ENCODE data around the gene EDIL3.

EDIL3 gene

DNA sequence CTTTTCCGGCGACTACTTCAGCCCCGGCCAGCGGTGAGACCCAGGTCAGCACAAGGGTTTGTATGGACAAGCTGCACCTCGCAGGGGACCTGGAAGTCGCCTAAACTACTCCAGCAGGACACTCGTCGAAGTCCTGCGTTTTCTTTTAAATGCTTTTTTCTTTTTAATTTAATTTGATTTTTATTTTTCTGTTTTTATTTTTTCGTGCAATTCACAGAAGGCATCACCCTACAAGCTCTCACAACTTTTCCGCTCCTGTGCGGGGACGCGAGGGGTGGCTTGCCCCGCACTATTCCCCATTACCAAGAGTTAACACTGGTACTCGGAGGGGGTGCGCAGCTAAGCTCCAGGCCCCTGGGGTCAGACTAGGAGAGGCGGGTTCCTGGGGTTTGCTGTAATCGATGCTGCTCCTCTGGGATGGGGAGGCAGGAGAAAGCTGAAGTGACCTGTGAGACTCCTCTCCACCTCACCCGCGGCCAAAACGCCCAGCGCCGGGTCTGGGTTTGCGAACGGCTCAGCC lies 1.3 kb downstream of the EDIL3 start:
- no peak overlapping the region for H3K4me3 Mint-ChIP-seq
- H3K4me1 Mint-ChIP-seq, result no peaks in the 10 kb centered on the region
- ATAC-seq (peak; percentile 28), DNase-seq (ENCODE audit: low spot score in 2 of 2) (no peak)
- no peaks in the 10 kb centered on the region for H3K36me3 Mint-ChIP-seq
- peaks cover 2% of the 10 kb centered on the region for H3K9me3 Mint-ChIP-seq
- H3K27ac Mint-ChIP-seq, result no peak overlapping the region

GRCh38 chr5:84382363-84383295 lies 2.1 kb downstream of the EDIL3 start:
- Mint-ChIP-seq H3K27ac (no peak overlapping the region), H3K4me1 (no peaks in the 10 kb centered on the region), H3K4me3 (no peak overlapping the region), H3K9me3 (peaks cover 2% of the 10 kb centered on the region), H3K36me3 (no peaks in the 10 kb centered on the region)
- no peak for DNase-seq (ENCODE audit: low spot score in 2 of 2)
- peak; percentile 43 for ATAC-seq

DNA sequence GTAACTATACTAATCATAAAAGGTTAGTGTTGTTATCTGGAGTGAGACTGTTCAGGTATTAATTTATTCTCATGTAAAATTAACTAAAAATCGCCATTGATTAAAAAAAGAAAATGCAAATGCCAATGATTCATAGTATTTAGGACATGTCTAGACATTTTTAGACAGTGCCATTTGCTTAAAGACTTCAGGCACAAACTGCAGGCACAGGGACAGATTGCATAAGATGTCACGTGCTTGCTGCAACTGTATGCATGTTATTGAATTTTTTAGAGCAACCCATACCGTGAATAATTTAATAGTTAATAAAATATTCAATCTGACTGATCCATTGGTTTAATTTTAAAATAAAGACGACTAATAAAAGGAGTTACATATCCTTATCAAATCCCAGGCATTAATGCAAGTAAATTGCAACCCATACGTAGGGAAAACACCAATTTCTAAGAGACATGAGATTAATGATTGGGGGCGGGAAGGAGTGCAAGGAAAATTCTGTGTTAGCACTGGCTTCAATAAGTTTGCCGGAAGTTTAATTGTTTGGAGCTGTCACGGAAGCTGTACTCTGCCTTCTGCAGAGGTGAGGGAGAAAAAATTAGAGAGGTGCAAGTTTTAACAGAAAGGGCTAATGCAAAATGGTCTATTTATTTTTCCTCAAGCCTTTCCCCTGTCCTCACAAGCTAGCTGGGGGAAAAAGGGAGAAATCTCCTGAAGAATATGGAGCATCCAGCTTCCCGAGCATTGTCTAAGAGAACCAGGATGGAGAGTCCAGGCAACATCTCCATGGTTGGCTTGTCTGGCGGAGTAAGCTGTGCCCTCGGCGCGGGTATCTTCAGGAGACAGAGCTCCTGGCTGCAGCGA lies 2.9 kb downstream of the EDIL3 start:
- no peak overlapping the region for H3K4me3 Mint-ChIP-seq
- no peaks in the 10 kb centered on the region for H3K4me1 Mint-ChIP-seq
- DNase-seq (ENCODE audit: low spot score in 2 of 2) (no peak), ATAC-seq (no peak)
- H3K27ac Mint-ChIP-seq, result no peak overlapping the region
- H3K9me3 Mint-ChIP-seq, result peaks cover 2% of the 10 kb centered on the region
- no peaks in the 10 kb centered on the region for H3K36me3 Mint-ChIP-seq

- Mint-ChIP-seq H3K36me3 (no peaks in the 10 kb centered on the region), H3K4me1 (no peaks in the 10 kb centered on the region), H3K4me3 (no peak overlapping the region), H3K9me3 (no peaks in the 10 kb centered on the region), H3K27ac (no peak overlapping the region)
- no peak for ATAC-seq
- no peak for DNase-seq (ENCODE audit: low spot score in 2 of 2)
Observed at GRCh38 chr5:84379749-84380148, 4.9 kb downstream of the EDIL3 start.

GRCh38 chr5:84378961-84379360 lies 5.7 kb downstream of the EDIL3 start:
- no peak overlapping the region for H3K4me3 Mint-ChIP-seq
- H3K36me3 Mint-ChIP-seq, result no peaks in the 10 kb centered on the region
- H3K9me3 Mint-ChIP-seq, result no peaks in the 10 kb centered on the region
- H3K4me1 Mint-ChIP-seq, result no peaks in the 10 kb centered on the region
- ATAC-seq (no peak), DNase-seq (ENCODE audit: low spot score in 2 of 2) (no peak)
- H3K27ac Mint-ChIP-seq, result no peak overlapping the region

- DNase-seq (ENCODE audit: low spot score in 2 of 2) (no peak), ATAC-seq (no peak)
- Mint-ChIP-seq H3K9me3 (peaks cover 2% of the 10 kb centered on the region), H3K36me3 (no peaks in the 10 kb centered on the region), H3K27ac (no peak overlapping the region), H3K4me3 (no peak overlapping the region), H3K4me1 (no peaks in the 10 kb centered on the region)
Observed at GRCh38 chr5:84378420-84378819, 6.3 kb downstream of the EDIL3 start.

DNA sequence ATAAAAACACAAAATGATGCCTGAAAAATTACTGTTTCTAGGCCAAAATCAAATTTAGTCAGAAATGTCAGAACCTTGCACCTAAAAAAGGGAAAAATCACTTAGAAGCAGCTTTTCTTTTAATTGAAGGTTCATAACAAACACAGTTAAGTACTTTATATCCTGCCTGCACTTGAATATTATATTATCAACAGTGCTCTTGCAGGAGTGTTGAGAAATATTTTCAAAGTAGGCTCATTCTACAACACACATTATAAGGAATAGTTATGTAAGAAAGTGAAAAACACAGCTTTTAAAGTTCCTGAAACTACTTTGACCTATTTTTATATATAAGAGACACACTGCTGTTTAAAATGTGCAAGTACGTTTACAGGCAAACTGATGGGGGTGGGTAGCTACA lies 8.3 kb downstream of the EDIL3 start:
- H3K36me3 Mint-ChIP-seq, result no peaks in the 10 kb centered on the region
- no peak for DNase-seq (ENCODE audit: low spot score in 2 of 2)
- peaks cover 6% of the 10 kb centered on the region for H3K9me3 Mint-ChIP-seq
- H3K4me3 Mint-ChIP-seq, result no peak overlapping the region
- H3K4me1 Mint-ChIP-seq, result no peaks in the 10 kb centered on the region
- no peak overlapping the region for H3K27ac Mint-ChIP-seq
- no peak for ATAC-seq

DNA sequence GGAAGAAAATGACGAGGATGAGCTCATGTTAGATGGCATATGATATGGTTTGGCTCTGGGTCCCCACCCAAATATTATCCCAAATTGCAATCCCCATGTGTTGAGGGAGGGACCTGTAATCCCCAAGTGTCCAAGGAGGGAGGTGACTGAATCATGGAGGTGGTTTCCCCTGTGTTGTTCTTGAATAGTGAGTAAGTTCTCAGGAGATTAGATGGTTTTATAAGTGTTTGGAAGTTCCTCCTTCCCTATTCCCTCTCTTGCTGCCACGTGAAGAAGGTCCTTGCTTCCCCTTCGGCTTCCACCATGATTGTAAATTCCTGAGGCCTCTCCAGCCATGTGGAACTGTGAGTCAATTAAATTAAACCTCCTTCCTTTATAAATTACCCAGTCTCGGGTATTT lies 10.1 kb downstream of the EDIL3 start:
- H3K27ac Mint-ChIP-seq, result no peak overlapping the region
- ATAC-seq (no peak), DNase-seq (ENCODE audit: low spot score in 2 of 2) (no peak)
- H3K4me3 Mint-ChIP-seq, result no peak overlapping the region
- no peaks in the 10 kb centered on the region for H3K36me3 Mint-ChIP-seq
- peaks cover 6% of the 10 kb centered on the region for H3K9me3 Mint-ChIP-seq
- H3K4me1 Mint-ChIP-seq, result no peaks in the 10 kb centered on the region

DNA sequence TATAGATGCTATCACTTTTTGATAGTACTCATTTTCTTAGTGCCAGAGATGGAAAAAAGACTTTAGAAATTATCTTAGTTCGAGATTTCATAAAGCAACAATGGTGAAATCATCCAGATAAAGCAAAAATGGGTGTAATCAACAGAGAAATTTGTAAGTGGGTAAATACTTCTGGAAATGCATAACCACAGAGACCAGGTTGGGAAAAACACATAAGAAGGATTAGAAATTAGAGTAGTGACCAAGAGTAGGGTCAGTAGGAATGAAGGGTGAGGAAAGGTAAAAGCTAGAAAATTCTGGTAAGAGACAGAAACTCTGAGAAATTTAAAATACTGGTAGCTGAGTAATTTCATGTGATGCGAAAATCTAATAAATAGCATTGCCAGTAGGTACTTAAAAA lies 11.2 kb downstream of the EDIL3 start:
- no peak for ATAC-seq
- Mint-ChIP-seq H3K4me1 (no peaks in the 10 kb centered on the region), H3K4me3 (no peak overlapping the region), H3K9me3 (peaks cover 9% of the 10 kb centered on the region), H3K27ac (no peak overlapping the region), H3K36me3 (no peaks in the 10 kb centered on the region)
- no peak for DNase-seq (ENCODE audit: low spot score in 2 of 2)

GRCh38 chr5:84372066-84372695 lies 12.5 kb downstream of the EDIL3 start:
- DNase-seq (ENCODE audit: low spot score in 2 of 2), result no peak

GRCh38 chr5:84370176-84370575 lies 14.5 kb downstream of the EDIL3 start:
- no peak overlapping the region for H3K27ac Mint-ChIP-seq
- ATAC-seq (no peak), DNase-seq (ENCODE audit: low spot score in 2 of 2) (no peak)
- no peak overlapping the region for H3K4me3 Mint-ChIP-seq
- no peaks in the 10 kb centered on the region for H3K4me1 Mint-ChIP-seq
- H3K36me3 Mint-ChIP-seq, result no peaks in the 10 kb centered on the region
- H3K9me3 Mint-ChIP-seq, result peaks cover 9% of the 10 kb centered on the region

More at GRCh38 chr5:84372066-84372695, 12.5 kb downstream of the EDIL3 start:
- ATAC-seq, result no peak
- Mint-ChIP-seq H3K36me3 (no peaks in the 10 kb centered on the region), H3K4me3 (no peak overlapping the region), H3K4me1 (no peaks in the 10 kb centered on the region), H3K27ac (no peak overlapping the region), H3K9me3 (peaks cover 9% of the 10 kb centered on the region)

- no peak overlapping the region for H3K27ac Mint-ChIP-seq
- ATAC-seq (no peak), DNase-seq (ENCODE audit: low spot score in 2 of 2) (no peak)
- H3K4me1 Mint-ChIP-seq, result no peaks in the 10 kb centered on the region
- H3K9me3 Mint-ChIP-seq, result peaks cover 3% of the 10 kb centered on the region
- no peaks in the 10 kb centered on the region for H3K36me3 Mint-ChIP-seq
- H3K4me3 Mint-ChIP-seq, result no peak overlapping the region
Observed at GRCh38 chr5:84364043-84364442, 20.6 kb downstream of the EDIL3 start.

DNA sequence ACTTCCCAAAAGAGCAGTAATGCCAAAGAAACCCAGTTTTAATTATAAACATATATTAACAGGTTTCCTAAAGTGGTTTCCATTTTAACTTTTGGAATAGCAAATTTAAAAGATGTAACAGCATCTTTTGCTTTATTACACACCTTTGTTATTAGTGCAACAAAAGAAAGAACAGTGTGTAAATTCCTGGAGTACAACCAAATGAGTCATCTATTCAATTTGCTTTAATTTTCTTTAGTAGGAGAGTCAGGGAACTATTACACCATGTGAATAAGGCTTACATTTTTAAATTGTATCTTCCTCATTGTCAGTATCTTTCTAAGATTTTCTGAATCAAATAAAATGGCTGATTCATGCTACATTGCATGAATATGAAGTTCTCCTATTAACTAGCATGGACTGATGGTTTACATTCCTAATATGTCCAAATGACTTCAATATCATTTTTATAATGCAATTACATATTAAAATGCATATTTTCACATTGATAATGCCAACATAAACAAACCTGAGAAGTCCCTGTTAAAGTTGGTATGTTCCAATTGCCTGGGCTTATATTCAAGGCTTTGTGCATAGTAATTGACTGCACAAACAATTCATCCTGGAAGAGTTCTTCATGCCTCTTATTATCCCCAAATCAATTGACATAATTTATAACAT lies 22.5 kb downstream of the EDIL3 start:
- ATAC-seq, result no peak
- Mint-ChIP-seq H3K36me3 (no peaks in the 10 kb centered on the region), H3K27ac (no peak overlapping the region), H3K9me3 (peaks cover 3% of the 10 kb centered on the region), H3K4me1 (no peaks in the 10 kb centered on the region), H3K4me3 (no peak overlapping the region)
- no peak for DNase-seq (ENCODE audit: low spot score in 2 of 2)

GRCh38 chr5:84361572-84361971 lies 23.1 kb downstream of the EDIL3 start:
- H3K36me3 Mint-ChIP-seq, result no peaks in the 10 kb centered on the region
- peaks cover 3% of the 10 kb centered on the region for H3K9me3 Mint-ChIP-seq
- no peak overlapping the region for H3K27ac Mint-ChIP-seq
- no peak overlapping the region for H3K4me3 Mint-ChIP-seq
- no peak for DNase-seq (ENCODE audit: low spot score in 2 of 2)
- ATAC-seq, result no peak
- H3K4me1 Mint-ChIP-seq, result no peaks in the 10 kb centered on the region

DNA sequence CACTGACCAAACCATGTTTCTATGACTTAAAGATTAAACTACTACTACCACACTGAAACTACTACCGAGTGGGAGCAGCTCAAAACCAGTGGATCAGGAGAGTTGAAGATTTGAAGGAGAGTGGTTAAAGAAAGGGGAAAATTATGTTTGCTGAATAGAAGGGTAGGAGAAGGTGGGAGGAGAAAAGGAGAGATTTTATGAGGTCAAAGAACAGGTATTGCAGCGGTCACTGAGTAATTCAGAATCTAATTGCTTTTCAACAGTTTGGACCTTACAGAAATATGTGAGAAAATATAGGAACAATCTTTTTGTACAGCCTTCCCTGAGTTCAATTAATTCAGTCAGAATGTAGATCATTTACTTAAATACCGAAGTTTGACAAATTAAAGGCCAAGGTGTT lies 24.6 kb downstream of the EDIL3 start:
- H3K27ac Mint-ChIP-seq, result no peak overlapping the region
- ATAC-seq (no peak), DNase-seq (ENCODE audit: low spot score in 2 of 2) (no peak)
- H3K36me3 Mint-ChIP-seq, result no peaks in the 10 kb centered on the region
- no peak overlapping the region for H3K4me3 Mint-ChIP-seq
- peaks cover 5% of the 10 kb centered on the region for H3K9me3 Mint-ChIP-seq
- no peaks in the 10 kb centered on the region for H3K4me1 Mint-ChIP-seq

Measured in stimulated activated effector memory CD8-positive, alpha-beta T cell treated with anti-CD3 and anti-CD28 coated beads, Interleukin-12 subunit alpha, Interleukin-12 subunit beta, amount 100 ng/mL, for 72 hours (primary cell).